ENCODE measurements around the gene FAM50A.
"Not testable (repeated sequence)": the region's sequence is repeated elsewhere in the genome, so short reads cannot be mapped to it uniquely, and the experiment has no call there.

FAM50A gene

DNA sequence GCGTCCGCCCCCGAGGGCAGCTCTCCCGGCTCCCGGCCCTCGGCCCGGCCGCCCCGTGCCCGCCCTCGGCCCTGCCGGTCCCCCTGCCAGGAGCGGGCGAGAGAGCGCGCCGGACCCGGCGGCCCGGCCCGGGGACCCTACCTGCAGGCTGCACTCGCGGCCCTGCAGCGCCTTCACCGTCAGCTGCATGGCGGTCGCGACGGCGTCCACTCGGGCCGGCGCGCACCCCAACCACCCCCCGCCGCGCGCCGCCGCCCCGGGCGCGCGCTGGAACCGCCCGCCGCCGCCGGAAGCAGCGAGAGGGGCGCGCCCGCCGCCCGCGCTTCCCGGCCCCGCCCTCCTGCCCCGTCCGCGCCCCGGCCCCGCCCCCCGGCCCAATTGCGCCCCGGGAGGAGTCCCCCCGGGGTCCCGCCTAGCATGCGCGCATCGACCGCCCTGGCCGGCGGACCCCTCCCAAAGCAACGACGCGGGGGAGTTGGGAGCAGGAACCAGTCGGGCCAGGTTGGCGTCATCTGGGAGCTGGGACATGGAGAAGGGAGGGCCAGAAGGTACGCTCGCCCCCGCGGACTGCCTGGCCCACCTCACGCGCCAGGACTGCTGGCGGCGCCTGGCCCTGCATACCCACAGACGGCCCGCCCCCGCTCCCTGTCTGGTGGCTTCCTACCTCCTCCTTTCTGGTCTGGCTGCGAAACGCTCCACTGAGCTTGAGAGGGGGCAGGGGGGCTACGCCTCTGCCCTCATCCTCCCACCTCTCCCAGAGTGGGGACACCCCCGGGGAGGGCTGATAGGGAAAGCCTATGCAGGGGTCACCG, 42.7 kb downstream of the FAM50A start, which contains the start of gene UBL4A:
TSS of gene UBL4A (minus strand) at position 220 of the 812 bp plus-strand sequence. CDS start at position 189, 31 bp downstream.
- DNase-seq: peak; percentile 57

DNA sequence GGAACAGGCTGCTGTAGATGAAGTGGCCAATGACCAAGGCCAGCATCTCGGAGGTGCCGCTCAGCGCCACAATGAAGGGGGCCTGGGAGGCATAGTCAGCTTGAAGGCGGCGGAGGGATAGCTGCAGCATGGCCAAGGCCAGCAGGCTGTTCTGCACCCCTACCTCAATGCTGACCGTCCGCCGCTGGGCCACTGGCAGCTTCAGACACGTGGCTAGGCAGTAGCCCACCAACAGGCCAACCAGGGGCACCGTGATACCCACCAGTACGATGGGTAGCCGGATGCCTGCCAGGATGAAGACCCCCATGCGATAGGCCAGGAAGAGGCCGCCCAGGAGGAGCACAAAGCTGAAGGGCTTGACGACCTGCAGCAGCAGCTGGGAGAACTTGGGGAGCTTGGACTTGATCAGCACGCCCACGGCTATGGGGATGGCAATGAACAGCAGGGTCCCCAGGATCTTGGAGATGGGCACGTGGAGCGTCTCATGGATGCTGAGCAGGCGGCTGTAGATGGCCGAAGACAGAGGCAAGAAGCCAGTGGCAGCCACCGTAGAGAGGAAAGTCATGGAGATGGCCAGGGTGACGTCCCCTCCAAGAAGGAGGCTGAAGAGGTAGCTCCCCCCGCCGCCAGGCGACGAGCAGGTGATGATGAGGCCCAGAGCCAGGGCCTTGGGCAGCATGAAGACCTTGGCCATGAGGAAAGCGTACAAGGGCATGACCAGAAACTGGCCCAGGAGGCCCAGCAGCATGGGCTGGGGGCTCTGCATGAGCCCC, 43.8 kb downstream of the FAM50A start:
- DNase-seq: no peak

DNA sequence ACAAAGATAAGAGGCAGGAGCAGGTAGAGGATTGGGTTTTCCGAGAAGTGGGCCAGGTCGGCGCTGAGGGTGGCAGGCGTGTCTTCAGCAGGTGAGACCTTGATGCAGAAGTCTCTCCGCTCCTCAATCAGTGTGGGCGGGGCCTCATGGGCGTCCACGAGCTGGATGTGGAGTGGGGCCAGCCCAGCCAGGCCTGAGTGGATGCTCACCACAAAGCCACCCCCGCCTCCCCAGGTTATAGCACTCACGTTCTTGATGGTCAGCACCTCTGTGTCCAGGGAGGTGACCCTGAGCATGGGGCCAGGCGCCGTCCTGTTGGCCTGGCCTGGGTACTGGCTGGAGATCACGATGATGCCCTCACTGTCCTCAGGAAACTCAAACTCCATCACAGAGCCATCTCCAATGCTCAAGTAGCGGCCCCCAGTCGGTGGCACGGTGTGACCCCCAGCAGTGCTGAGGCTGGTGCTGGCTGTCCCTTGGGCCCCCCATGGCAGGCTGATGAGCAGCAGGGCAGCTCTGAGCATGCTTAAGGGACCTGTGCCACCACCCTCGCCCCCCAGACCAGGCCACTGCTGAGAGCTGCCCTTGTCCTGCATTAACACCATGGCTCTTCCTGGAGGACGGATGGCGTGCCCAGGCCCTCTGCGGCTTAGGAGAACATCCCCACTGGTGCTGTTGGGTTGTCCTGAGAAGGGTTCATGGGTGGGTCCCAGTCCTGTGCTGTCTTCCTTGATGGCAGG, 44.6 kb downstream of the FAM50A start:
- DNase-seq: no peak

DNA sequence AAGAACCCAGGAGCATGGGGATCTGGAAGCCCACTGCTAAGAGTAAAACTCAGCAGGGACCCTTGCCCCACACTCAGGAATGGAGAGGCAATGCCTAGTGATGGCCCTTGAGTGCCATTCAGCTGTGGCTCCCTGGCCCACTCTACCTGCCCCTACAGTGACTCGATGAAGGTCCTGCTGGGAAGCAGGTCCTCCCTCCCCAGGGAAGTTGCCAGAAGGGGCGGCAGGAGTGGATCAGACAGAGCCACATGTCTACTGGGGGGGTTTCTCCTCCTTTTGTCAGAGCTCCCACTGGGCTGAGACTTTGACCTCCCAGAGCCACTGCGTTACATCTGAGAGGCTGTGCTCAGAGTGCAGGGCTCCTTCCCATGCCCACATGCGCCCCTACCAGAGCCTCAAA, 45.2 kb downstream of the FAM50A start:
- no peak for DNase-seq

DNA sequence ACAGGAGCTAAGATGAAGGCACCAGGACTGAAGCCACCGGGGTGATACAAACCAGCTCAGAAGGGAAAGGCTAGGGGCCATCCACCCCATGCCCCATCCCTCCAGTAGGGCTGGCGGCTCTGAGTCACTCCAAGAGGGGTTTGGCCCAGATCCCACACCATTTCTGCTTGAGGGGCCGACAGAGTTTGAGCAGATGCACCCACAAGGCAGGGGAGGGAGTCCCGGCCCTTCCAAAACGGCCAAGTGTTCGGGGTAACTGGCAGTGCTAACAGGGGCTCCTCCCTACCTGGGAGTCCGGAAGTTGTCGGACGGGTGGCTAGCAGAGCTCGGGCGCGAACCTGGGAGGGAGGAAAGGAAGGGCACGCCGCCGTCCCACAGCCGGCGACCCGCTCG, 46.1 kb downstream of the FAM50A start:
- peak; percentile 45 for DNase-seq

DNA sequence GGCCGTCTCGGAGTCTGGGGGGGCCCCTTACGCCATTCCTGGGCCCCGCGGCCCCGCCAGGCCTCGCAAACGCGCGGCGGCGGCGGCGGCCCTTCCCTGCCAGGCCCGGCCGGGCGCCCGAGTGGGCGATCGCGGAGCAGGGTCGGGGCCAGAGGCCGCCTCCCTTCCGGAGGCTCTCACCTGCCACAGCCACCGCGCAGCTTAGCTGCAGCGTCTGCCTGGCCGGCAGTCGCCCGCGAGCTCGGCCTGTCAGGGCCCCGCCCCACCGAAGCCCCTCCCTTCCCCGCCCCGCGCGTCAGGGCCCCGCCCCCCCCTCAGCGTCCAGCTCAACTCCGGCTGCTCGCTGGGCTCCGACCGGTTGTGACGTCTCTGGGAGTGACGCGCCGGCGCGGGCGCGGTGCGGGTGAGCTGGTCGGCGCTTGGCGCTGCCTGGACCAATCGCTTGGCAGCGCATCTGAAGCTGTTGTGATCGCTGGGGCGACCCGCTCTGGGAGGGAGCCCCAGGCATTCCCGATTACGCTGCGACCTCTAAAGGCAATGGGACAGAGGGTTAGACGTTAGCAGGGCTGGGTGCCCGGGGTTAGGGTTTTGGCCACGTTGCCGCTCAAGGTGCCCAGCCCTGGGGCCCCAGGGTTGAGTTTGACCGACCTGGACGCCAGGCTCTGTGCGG, 46.6 kb downstream of the FAM50A start, which contains the start of gene SLC10A3:
TSS of gene SLC10A3 (minus strand) at position 216 of the 670 bp plus-strand sequence. CDS start 1,689 bp downstream, outside the sequence.
- peak; percentile 91 for DNase-seq

DNA sequence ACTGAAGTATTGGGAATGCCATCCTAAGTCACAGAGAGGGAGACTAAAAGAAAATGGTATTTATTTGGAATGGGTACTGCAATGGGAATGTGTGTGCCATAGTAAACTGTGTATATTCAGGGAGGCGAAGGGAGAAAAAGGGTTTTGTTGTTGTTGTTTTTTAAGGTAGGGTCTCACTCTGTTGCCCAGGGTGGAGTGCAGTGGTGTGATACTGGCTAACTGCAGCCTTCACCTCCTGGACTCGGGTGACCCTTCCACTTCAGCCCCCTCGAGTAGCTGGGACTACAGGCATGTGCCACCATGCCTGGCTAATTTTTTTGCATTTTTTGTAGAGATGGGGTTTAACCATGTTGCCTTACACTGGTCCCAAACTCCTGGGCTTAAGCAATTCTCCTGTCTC, 50.8 kb downstream of the FAM50A start:
- DNase-seq: no peak

DNA sequence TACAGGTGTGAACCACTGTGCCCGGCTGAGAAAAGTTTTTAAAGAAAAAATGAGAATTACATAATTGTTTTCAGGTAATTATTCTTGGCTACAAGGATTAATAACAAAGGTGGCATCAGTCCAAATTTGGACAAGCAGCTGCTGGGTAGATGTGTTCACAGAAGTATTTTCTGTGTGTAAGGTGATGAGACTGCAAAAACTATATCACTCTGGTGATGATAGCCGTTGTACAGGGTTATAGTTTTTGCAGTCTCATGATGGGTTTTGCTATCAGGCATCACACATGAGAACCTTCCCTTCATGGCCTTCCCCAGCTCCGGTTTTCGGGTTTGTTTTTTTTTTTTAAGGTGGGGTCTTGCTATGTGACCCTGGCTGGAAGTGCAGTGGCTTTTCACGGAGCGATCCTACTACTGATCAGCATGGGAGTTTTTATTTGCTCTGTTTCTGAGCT, 51.6 kb downstream of the FAM50A start:
- no peak for DNase-seq

DNA sequence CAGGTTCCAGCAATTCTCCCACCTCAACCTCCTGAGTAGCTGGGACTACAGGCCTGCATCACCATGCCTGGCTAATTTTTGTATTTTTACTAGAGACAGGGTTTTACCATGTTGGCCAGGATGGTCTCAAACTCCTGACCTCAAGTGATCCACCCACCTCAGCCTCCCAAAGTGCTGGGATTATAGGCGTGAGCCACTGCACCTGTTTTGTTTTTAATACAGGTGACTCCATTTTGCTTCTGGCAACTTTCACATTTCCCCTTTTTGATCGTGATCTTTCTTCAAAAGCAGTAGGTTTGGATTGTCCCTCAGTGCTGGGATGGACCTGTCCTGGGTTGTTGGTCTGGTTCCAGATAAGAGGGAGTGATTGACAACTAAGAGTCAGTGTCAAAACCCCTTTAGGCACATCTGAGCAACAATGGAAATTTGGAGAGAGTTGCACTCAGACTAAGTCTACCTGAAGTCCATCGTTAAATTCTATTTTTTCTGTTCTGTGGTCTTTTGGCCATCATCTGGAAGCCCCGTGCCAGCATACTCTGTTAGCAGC, 52.7 kb downstream of the FAM50A start:
- DNase-seq: not testable (repeated sequence)
